ENCODE measurements around the gene TFIP11.

GRCh38 chr22:26476705-26477340 is 35.5 kb downstream of the TFIP11 start:
- TF ChIP-seq CTCF (IDR thresholded peaks at IDR 0.05) (no peak), POLR2AphosphoS5 (IDR thresholded peaks at IDR 0.05) (no peak), POLR2A (IDR thresholded peaks at IDR 0.05) (no peak)

All from prostate gland (tissue), 2 donors.